DOHH2 (cell line): ENCODE measurements around the gene NAT9.

Experiments
- H3F3A ChIP-seq: fragments of 200-600 bp; sonication (generic), shearing (Covaris generic); 2 replicates; pipeline ENCODE4 v1.6.0; 2016; ENCODE audit warnings: antibody characterized with exemption, mild to moderate bottlenecking; ENCODE audit not compliant: control insufficient read depth, insufficient read depth
- H3K27ac ChIP-seq: fragments of 200-600 bp; sonication (generic); 2 replicates; pipeline ENCODE4 v1.5.1; 2014; ENCODE audit warnings: low read depth, mild to moderate bottlenecking, low read length, moderate library complexity
- H3K27me3 ChIP-seq: fragments of 200-600 bp; sonication (generic); 2 replicates; pipeline ENCODE4 v1.6.1; 2014; ENCODE audit warnings: mild to moderate bottlenecking, low read length, mixed read lengths; ENCODE audit not compliant: control insufficient read depth
- H3K36me3 ChIP-seq: fragments of 200-600 bp; sonication (generic); 2 replicates; pipeline ENCODE4 v1.6.1; 2014; ENCODE audit warnings: mild to moderate bottlenecking, low read length, moderate library complexity, mixed read lengths; ENCODE audit not compliant: control insufficient read depth
- H3K4me1 ChIP-seq: fragments of 200-600 bp; sonication (generic); 2 replicates; pipeline ENCODE4 v1.6.1; 2014; ENCODE audit warnings: mild to moderate bottlenecking, low read length, mixed read lengths; ENCODE audit not compliant: control insufficient read depth
- H3K4me2 ChIP-seq: fragments of 200-600 bp; sonication (generic); 2 replicates; pipeline ENCODE4 v1.6.0; 2014; ENCODE audit warnings: mild to moderate bottlenecking, low read length, moderate library complexity
- H3K4me3 ChIP-seq: fragments of 200-600 bp; sonication (generic); 2 replicates; pipeline ENCODE4 v1.5.1; 2014; ENCODE audit warnings: mild to moderate bottlenecking, low read length, mixed read lengths
- H3K79me2 ChIP-seq: fragments of 200-600 bp; sonication (generic); 2 replicates; pipeline ENCODE4 v1.6.1; 2014; ENCODE audit warnings: mild to moderate bottlenecking, low read length, mixed read lengths; ENCODE audit not compliant: control insufficient read depth
- H3K9me2 ChIP-seq: fragments of 200-600 bp; sonication (generic); replicated peaks from 2 replicates; pipeline ENCODE4 v1.6.1; 2014; ENCODE audit warnings: mild to moderate bottlenecking, low read length, mixed read lengths; ENCODE audit not compliant: control insufficient read depth
- H3K9me3 ChIP-seq: fragments of 200-600 bp; sonication (generic); 2 replicates; pipeline ENCODE4 v1.6.1; 2014; ENCODE audit warnings: antibody characterized with exemption, low read length, mixed read lengths; ENCODE audit not compliant: control insufficient read depth, insufficient read depth
- H4K20me1 ChIP-seq: fragments of 200-600 bp; sonication (generic); 2 replicates; pipeline ENCODE4 v1.6.0; 2014; ENCODE audit warnings: low read depth, mild to moderate bottlenecking, antibody characterized with exemption, low read length, moderate library complexity; ENCODE audit not compliant: control insufficient read depth, insufficient read depth
- EZH2phosphoT487 ChIP-seq: fragments of 200-600 bp; sonication (generic); IDR thresholded peaks from 2 replicates; pipeline ENCODE4 v1.6.1; 2017; ENCODE audit warnings: borderline replicate concordance, mild to moderate bottlenecking, antibody characterized with exemption, low read length, moderate library complexity, mixed read lengths
- TF ChIP-seq, protein P1 (sequence below): fragments of 200-600 bp; sonication (generic); IDR thresholded peaks from one replicate; pipeline ENCODE4 v1.5.1; 2014; ENCODE audit warnings: antibody characterized with exemption, mild to moderate bottlenecking, low read depth, low read length; ENCODE audit not compliant: poor library complexity, severe bottlenecking

The NAT9 gene

DNA sequence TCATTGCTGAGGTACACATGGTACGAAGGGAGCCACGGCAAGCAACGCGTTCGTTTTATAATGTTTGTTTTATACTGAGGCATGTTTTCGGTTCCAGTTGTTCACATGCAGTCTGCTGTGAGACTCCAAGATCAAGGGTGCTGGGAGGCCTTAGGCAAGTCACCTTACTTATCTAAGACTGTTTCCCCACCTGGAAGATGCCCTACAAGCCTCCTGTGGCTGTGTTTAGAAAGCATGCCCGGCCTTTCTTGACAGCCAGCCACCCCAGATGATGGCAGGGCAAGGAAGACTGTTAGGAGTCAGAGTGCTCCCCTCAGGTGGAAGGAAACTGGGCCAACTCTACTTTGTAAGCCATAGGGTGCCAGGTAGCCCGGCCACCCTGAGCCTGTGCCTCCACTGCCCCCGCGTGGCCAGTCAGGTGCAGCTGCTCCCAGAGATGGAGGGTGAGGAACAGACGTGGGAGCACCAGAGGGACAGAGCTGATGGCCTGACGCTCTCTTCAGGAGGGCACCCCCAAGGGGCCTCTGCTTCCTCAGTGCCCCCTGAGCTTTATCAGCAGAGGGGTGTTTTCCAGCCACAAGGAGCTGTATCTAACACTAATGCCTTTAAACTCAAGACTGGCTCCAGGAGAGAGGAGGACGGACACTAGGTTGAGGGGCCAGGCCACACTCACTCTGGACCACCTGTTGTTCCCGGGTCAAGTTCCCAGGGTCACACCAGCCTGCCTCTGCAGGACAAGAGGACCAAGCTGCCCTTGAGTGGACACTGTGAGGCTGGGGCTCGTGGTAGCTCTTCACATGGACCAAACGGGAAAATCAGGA lies 5.4 kb downstream of the NAT9 start:
- Histone ChIP-seq H3K4me1 (peaks cover 7% of the 10 kb centered on the region), H3F3A (no peaks in the 10 kb centered on the region), H3K27ac (no peak overlapping the region), H3K36me3 (peaks cover 58% of the 10 kb centered on the region), H3K4me2 (no peak overlapping the region), H3K27me3 (no peaks in the 10 kb centered on the region), H3K79me2 (peaks cover 16% of the 10 kb centered on the region), H3K9me2 (no peaks in the 10 kb centered on the region), H4K20me1 (no peaks in the 10 kb centered on the region), H3K4me3 (no peak overlapping the region), H3K9me3 (no peaks in the 10 kb centered on the region)
- TF ChIP-seq EZH2phosphoT487: no peak
- TF ChIP-seq, protein P1, sequence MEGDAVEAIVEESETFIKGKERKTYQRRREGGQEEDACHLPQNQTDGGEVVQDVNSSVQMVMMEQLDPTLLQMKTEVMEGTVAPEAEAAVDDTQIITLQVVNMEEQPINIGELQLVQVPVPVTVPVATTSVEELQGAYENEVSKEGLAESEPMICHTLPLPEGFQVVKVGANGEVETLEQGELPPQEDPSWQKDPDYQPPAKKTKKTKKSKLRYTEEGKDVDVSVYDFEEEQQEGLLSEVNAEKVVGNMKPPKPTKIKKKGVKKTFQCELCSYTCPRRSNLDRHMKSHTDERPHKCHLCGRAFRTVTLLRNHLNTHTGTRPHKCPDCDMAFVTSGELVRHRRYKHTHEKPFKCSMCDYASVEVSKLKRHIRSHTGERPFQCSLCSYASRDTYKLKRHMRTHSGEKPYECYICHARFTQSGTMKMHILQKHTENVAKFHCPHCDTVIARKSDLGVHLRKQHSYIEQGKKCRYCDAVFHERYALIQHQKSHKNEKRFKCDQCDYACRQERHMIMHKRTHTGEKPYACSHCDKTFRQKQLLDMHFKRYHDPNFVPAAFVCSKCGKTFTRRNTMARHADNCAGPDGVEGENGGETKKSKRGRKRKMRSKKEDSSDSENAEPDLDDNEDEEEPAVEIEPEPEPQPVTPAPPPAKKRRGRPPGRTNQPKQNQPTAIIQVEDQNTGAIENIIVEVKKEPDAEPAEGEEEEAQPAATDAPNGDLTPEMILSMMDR: peak; percentile 90

DNA sequence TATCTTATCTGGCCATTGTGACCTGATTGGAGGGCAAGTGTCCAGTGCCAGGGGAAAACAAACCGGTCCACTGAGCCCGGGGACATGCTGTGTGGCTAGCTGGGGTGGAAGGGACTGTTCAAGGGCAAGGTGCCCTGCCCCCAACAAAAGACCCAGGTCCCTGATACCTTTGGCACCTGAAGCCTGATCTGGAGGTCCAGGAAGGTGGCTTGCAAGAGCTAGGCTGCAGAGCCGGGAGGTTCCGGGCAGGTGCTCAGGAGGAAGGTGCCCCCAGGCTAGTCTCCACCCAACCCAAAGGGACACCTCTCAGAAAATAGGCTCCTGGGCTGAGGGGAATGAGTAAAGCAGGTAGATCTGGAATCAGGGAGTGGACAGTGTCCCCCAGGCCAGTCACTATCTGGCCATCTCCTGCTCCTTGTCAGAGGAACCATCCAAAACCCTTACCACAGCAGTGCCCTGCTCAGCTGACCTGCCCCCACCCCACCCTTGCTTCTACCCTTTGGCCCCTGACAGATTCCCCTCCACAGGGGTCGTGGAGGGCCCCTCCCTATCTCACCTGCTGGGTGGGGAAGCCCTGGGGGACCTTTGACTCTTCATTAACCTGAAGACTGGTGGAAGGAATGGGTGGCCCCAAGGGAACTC lies 6.2 kb downstream of the NAT9 start:
- Histone ChIP-seq H3K4me2 (no peak overlapping the region), H3K36me3 (peaks cover 55% of the 10 kb centered on the region), H3K27me3 (no peaks in the 10 kb centered on the region), H3K27ac (no peak overlapping the region), H3K9me3 (no peaks in the 10 kb centered on the region), H3K4me3 (no peak overlapping the region), H3F3A (no peaks in the 10 kb centered on the region), H4K20me1 (no peaks in the 10 kb centered on the region), H3K4me1 (peaks cover under 1% of the 10 kb centered on the region), H3K79me2 (peaks cover 9% of the 10 kb centered on the region), H3K9me2 (no peaks in the 10 kb centered on the region)
- TF ChIP-seq, protein P1: no peak
- no peak for TF ChIP-seq EZH2phosphoT487

DNA sequence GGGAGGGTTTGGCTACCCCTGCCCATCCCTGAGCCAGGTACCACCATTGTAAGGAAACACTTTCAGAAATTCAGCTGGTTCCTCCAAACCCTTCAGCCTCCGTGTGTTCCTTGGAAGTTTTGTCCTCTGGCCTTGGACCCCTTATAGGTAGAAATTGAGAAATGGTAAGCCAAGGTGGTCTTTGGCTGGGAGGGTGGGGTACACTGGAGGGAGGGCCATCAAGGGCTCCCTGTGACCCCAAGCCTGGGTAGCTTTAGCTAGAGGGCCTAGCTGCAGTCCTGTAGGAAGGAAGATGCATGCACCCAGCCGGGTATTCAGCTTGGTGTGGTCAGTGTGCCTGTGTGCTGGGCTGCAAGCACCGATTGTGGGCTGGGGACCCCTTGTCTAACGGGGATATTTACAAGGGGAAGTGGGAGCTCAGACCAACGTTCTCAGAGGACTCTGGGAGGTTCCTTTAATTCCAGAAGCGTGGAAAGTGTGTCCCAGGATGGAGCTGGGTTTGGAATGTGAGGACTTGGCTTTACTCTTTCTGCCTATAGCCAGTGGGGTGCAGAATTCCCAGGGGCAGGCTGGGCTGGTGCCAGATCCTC lies 6.8 kb downstream of the NAT9 start:
- H3K36me3 ChIP-seq: peaks cover 55% of the 10 kb centered on the region
- no peaks in the 10 kb centered on the region for H3F3A ChIP-seq
- no peak overlapping the region for H3K27ac ChIP-seq
- H3K27me3 ChIP-seq: no peaks in the 10 kb centered on the region
- no peaks in the 10 kb centered on the region for H3K4me1 ChIP-seq
- H3K9me3 ChIP-seq: no peaks in the 10 kb centered on the region
- no peak overlapping the region for H3K4me2 ChIP-seq
- no peaks in the 10 kb centered on the region for H3K9me2 ChIP-seq
- no peak overlapping the region for H3K4me3 ChIP-seq
- peaks cover 7% of the 10 kb centered on the region for H3K79me2 ChIP-seq
- H4K20me1 ChIP-seq: no peaks in the 10 kb centered on the region
- TF ChIP-seq, protein P1: no peak
- no peak for TF ChIP-seq EZH2phosphoT487
